ENCODE measurements around the gene LYPD4.

Gene LYPD4

GRCh38 chr19:41843371-41843770 is 1.1 kb downstream of the LYPD4 start:
- no peak for DNase-seq (ENCODE audit: low read depth)
- TF ChIP-seq CTCF (IDR thresholded peaks at IDR 0.05; ENCODE audit: insufficient read depth, low read depth, low read length, missing control alignments), result no peak
- H3K4me3 ChIP-seq (ENCODE audit: low read depth, low read length), result no peak overlapping the region

- H3K4me3 ChIP-seq (ENCODE audit: low read depth, low read length), result no peak overlapping the region
- DNase-seq (ENCODE audit: low read depth), result no peak
- TF ChIP-seq CTCF (IDR thresholded peaks at IDR 0.05; ENCODE audit: insufficient read depth, low read depth, low read length, missing control alignments), result no peak
Observed at GRCh38 chr19:41839211-41839610, 5.3 kb downstream of the LYPD4 start.

- DNase-seq (ENCODE audit: low read depth), result no peak
- H3K4me3 ChIP-seq (ENCODE audit: low read depth, low read length), result no peak overlapping the region
- no peak for TF ChIP-seq CTCF (IDR thresholded peaks at IDR 0.05; ENCODE audit: insufficient read depth, low read depth, low read length, missing control alignments)
Observed at GRCh38 chr19:41837981-41838708, 6.3 kb downstream of the LYPD4 start.

- no peak overlapping the region for H3K4me3 ChIP-seq (ENCODE audit: low read depth, low read length)
- DNase-seq (ENCODE audit: low read depth), result peak; percentile 67
- peak; percentile 65 for TF ChIP-seq CTCF (IDR thresholded peaks at IDR 0.05; ENCODE audit: insufficient read depth, low read depth, low read length, missing control alignments)
Observed at GRCh38 chr19:41821003-41821735, 23.3 kb downstream of the LYPD4 start.

GRCh38 chr19:41816761-41817160 is 27.7 kb downstream of the LYPD4 start:
- DNase-seq (ENCODE audit: low read depth), result no peak
- H3K4me3 ChIP-seq (ENCODE audit: low read depth, low read length), result no peak overlapping the region

GRCh38 chr19:41815301-41815700 is 29.2 kb downstream of the LYPD4 start:
- H3K4me3 ChIP-seq (ENCODE audit: low read depth, low read length), result no peak overlapping the region
- no peak for TF ChIP-seq CTCF (IDR thresholded peaks at IDR 0.05; ENCODE audit: insufficient read depth, low read depth, low read length, missing control alignments)

More at GRCh38 chr19:41816761-41817160, 27.7 kb downstream of the LYPD4 start:
- no peak for TF ChIP-seq CTCF (IDR thresholded peaks at IDR 0.05; ENCODE audit: insufficient read depth, low read depth, low read length, missing control alignments)

More at GRCh38 chr19:41815301-41815700, 29.2 kb downstream of the LYPD4 start:
- no peak for DNase-seq (ENCODE audit: low read depth)

Measured in GM12865 (cell line).